ENCODE results near the gene SLC39A11.

Gene SLC39A11

GRCh38 chr17:73027130-73027741, 65.3 kb downstream of the SLC39A11 start:
- H3K79me2 ChIP-seq (ENCODE audit: low read length), result no peaks in the 10 kb centered on the region
- no peak overlapping the region for H3K4me2 ChIP-seq (ENCODE audit: low read depth, low read length)

GRCh38 chr17:73025041-73025560, 67.4 kb downstream of the SLC39A11 start:
- no peak overlapping the region for H3K4me3 ChIP-seq (ENCODE audit: low read length)
- no peaks in the 10 kb centered on the region for H3K9me2 ChIP-seq (replicated peaks; ENCODE audit: insufficient read depth, low read length)
- H4K20me1 ChIP-seq (ENCODE audit: insufficient read depth, low read length), result no peaks in the 10 kb centered on the region
- no peak for DNase-seq
- no peak for TF ChIP-seq EZH2 (optimal IDR thresholded peaks at IDR 0.05; ENCODE audit: low read depth, low read length)
- no peak for TF ChIP-seq CTCF (IDR thresholded peaks at IDR 0.05; ENCODE audit: low read length)
- TF ChIP-seq EZH2phosphoT487 (IDR thresholded peaks at IDR 0.05; ENCODE audit: low read length), result no peak
- no peaks in the 10 kb centered on the region for H3K9me3 ChIP-seq (replicated peaks; ENCODE audit: insufficient read depth, low read length)
- no peaks in the 10 kb centered on the region for H3K4me1 ChIP-seq (ENCODE audit: low read length)
- no peak overlapping the region for H3K4me2 ChIP-seq (ENCODE audit: low read depth, low read length)
- no peak overlapping the region for H2AFZ ChIP-seq (ENCODE audit: low read length)
- H3F3A ChIP-seq (ENCODE audit: insufficient read depth, low read length), result no peaks in the 10 kb centered on the region
- H3K27ac ChIP-seq (ENCODE audit: low read length), result no peak overlapping the region
- H3K9ac ChIP-seq (ENCODE audit: low read length), result no peak overlapping the region
- no peaks in the 10 kb centered on the region for H3K27me3 ChIP-seq (replicated peaks; ENCODE audit: insufficient read depth, low read length)
- no peaks in the 10 kb centered on the region for H3K36me3 ChIP-seq (replicated peaks; ENCODE audit: insufficient read depth, low read length)
- H3K79me2 ChIP-seq (ENCODE audit: low read length), result no peaks in the 10 kb centered on the region

More at GRCh38 chr17:73027130-73027741, 65.3 kb downstream of the SLC39A11 start:
- Histone ChIP-seq H3K27ac (ENCODE audit: low read length) (no peak overlapping the region), H3F3A (ENCODE audit: insufficient read depth, low read length) (no peaks in the 10 kb centered on the region), H3K9ac (ENCODE audit: low read length) (no peak overlapping the region), H3K4me1 (ENCODE audit: low read length) (no peaks in the 10 kb centered on the region), H3K27me3 (replicated peaks; ENCODE audit: insufficient read depth, low read length) (no peaks in the 10 kb centered on the region), H3K4me3 (ENCODE audit: low read length) (no peak overlapping the region), H3K9me3 (replicated peaks; ENCODE audit: insufficient read depth, low read length) (no peaks in the 10 kb centered on the region), H3K36me3 (replicated peaks; ENCODE audit: insufficient read depth, low read length) (no peaks in the 10 kb centered on the region), H2AFZ (ENCODE audit: low read length) (no peak overlapping the region), H4K20me1 (ENCODE audit: insufficient read depth, low read length) (no peaks in the 10 kb centered on the region), H3K9me2 (replicated peaks; ENCODE audit: insufficient read depth, low read length) (no peaks in the 10 kb centered on the region)
- TF ChIP-seq EZH2phosphoT487 (IDR thresholded peaks at IDR 0.05; ENCODE audit: low read length) (no peak), CTCF (IDR thresholded peaks at IDR 0.05; ENCODE audit: low read length) (no peak), EZH2 (optimal IDR thresholded peaks at IDR 0.05; ENCODE audit: low read depth, low read length) (no peak)
- DNase-seq, result no peak

- H3K9me3 ChIP-seq (replicated peaks; ENCODE audit: insufficient read depth, low read length), result no peaks in the 10 kb centered on the region
- no peak for TF ChIP-seq EZH2phosphoT487 (IDR thresholded peaks at IDR 0.05; ENCODE audit: low read length)
- no peak for TF ChIP-seq EZH2 (optimal IDR thresholded peaks at IDR 0.05; ENCODE audit: low read depth, low read length)
- no peak for TF ChIP-seq CTCF (IDR thresholded peaks at IDR 0.05; ENCODE audit: low read length)
- H2AFZ ChIP-seq (ENCODE audit: low read length), result no peak overlapping the region
- no peak overlapping the region for H3K9ac ChIP-seq (ENCODE audit: low read length)
- H3K79me2 ChIP-seq (ENCODE audit: low read length), result no peaks in the 10 kb centered on the region
- no peaks in the 10 kb centered on the region for H3K9me2 ChIP-seq (replicated peaks; ENCODE audit: insufficient read depth, low read length)
- no peaks in the 10 kb centered on the region for H3F3A ChIP-seq (ENCODE audit: insufficient read depth, low read length)
- H3K4me3 ChIP-seq (ENCODE audit: low read length), result no peak overlapping the region
- no peaks in the 10 kb centered on the region for H3K27me3 ChIP-seq (replicated peaks; ENCODE audit: insufficient read depth, low read length)
- no peak for DNase-seq
- H3K36me3 ChIP-seq (replicated peaks; ENCODE audit: insufficient read depth, low read length), result no peaks in the 10 kb centered on the region
- H3K4me1 ChIP-seq (ENCODE audit: low read length), result no peaks in the 10 kb centered on the region
- H3K4me2 ChIP-seq (ENCODE audit: low read depth, low read length), result no peak overlapping the region
- H4K20me1 ChIP-seq (ENCODE audit: insufficient read depth, low read length), result no peaks in the 10 kb centered on the region
- no peak overlapping the region for H3K27ac ChIP-seq (ENCODE audit: low read length)
These were observed 68.7 kb downstream of the SLC39A11 start for GRCh38 chr17:73023759-73024158.

All from MM.1S (cell line).